DOHH2 (cell line): ENCODE data around the gene TLDC2.
A peak's percentile ranks its signal among the peaks of the same experiment; 100 is the strongest.

Source experiments
- H3F3A ChIP-seq: fragments of 200-600 bp; sonication (generic), shearing (Covaris generic); 2 replicates; pipeline ENCODE4 v1.6.0; 2016; ENCODE audit warnings: antibody characterized with exemption, mild to moderate bottlenecking; ENCODE audit not compliant: control insufficient read depth, insufficient read depth
- H3K27ac ChIP-seq: fragments of 200-600 bp; sonication (generic); 2 replicates; pipeline ENCODE4 v1.5.1; 2014; ENCODE audit warnings: low read depth, mild to moderate bottlenecking, low read length, moderate library complexity
- H3K27me3 ChIP-seq: fragments of 200-600 bp; sonication (generic); 2 replicates; pipeline ENCODE4 v1.6.1; 2014; ENCODE audit warnings: mild to moderate bottlenecking, low read length, mixed read lengths; ENCODE audit not compliant: control insufficient read depth
- H3K36me3 ChIP-seq: fragments of 200-600 bp; sonication (generic); 2 replicates; pipeline ENCODE4 v1.6.1; 2014; ENCODE audit warnings: mild to moderate bottlenecking, low read length, moderate library complexity, mixed read lengths; ENCODE audit not compliant: control insufficient read depth
- H3K4me1 ChIP-seq: fragments of 200-600 bp; sonication (generic); 2 replicates; pipeline ENCODE4 v1.6.1; 2014; ENCODE audit warnings: mild to moderate bottlenecking, low read length, mixed read lengths; ENCODE audit not compliant: control insufficient read depth
- H3K4me2 ChIP-seq: fragments of 200-600 bp; sonication (generic); 2 replicates; pipeline ENCODE4 v1.6.0; 2014; ENCODE audit warnings: mild to moderate bottlenecking, low read length, moderate library complexity
- H3K4me3 ChIP-seq: fragments of 200-600 bp; sonication (generic); 2 replicates; pipeline ENCODE4 v1.5.1; 2014; ENCODE audit warnings: mild to moderate bottlenecking, low read length, mixed read lengths
- H3K79me2 ChIP-seq: fragments of 200-600 bp; sonication (generic); 2 replicates; pipeline ENCODE4 v1.6.1; 2014; ENCODE audit warnings: mild to moderate bottlenecking, low read length, mixed read lengths; ENCODE audit not compliant: control insufficient read depth
- H3K9me2 ChIP-seq: fragments of 200-600 bp; sonication (generic); replicated peaks from 2 replicates; pipeline ENCODE4 v1.6.1; 2014; ENCODE audit warnings: mild to moderate bottlenecking, low read length, mixed read lengths; ENCODE audit not compliant: control insufficient read depth
- H3K9me3 ChIP-seq: fragments of 200-600 bp; sonication (generic); 2 replicates; pipeline ENCODE4 v1.6.1; 2014; ENCODE audit warnings: antibody characterized with exemption, low read length, mixed read lengths; ENCODE audit not compliant: control insufficient read depth, insufficient read depth
- H4K20me1 ChIP-seq: fragments of 200-600 bp; sonication (generic); 2 replicates; pipeline ENCODE4 v1.6.0; 2014; ENCODE audit warnings: low read depth, mild to moderate bottlenecking, antibody characterized with exemption, low read length, moderate library complexity; ENCODE audit not compliant: control insufficient read depth, insufficient read depth
- CTCF ChIP-seq: fragments of 200-600 bp; sonication (generic); IDR thresholded peaks from one replicate; pipeline ENCODE4 v1.5.1; 2014; ENCODE audit warnings: antibody characterized with exemption, mild to moderate bottlenecking, low read depth, low read length; ENCODE audit not compliant: poor library complexity, severe bottlenecking
- EZH2phosphoT487 ChIP-seq: fragments of 200-600 bp; sonication (generic); IDR thresholded peaks from 2 replicates; pipeline ENCODE4 v1.6.1; 2017; ENCODE audit warnings: borderline replicate concordance, mild to moderate bottlenecking, antibody characterized with exemption, low read length, moderate library complexity, mixed read lengths

TLDC2 gene

GRCh38 chr20:36925234-36925633 lies 49.3 kb downstream of the TLDC2 start:
- TF ChIP-seq EZH2phosphoT487 (no peak), CTCF (no peak)
- no peak overlapping the region for H3K4me2 ChIP-seq
- H3K79me2 ChIP-seq, result no peaks in the 10 kb centered on the region
- no peak overlapping the region for H3K4me3 ChIP-seq
- H3K9me2 ChIP-seq, result no peaks in the 10 kb centered on the region
- no peaks in the 10 kb centered on the region for H4K20me1 ChIP-seq
- H3K9me3 ChIP-seq, result no peaks in the 10 kb centered on the region
- H3K36me3 ChIP-seq, result peaks cover 42% of the 10 kb centered on the region
- peaks cover 21% of the 10 kb centered on the region for H3K4me1 ChIP-seq
- H3K27me3 ChIP-seq, result no peaks in the 10 kb centered on the region
- no peak overlapping the region for H3K27ac ChIP-seq
- H3F3A ChIP-seq, result peaks cover 9% of the 10 kb centered on the region

- H3K79me2 ChIP-seq, result no peaks in the 10 kb centered on the region
- H3K9me3 ChIP-seq, result no peaks in the 10 kb centered on the region
- H3K27ac ChIP-seq, result peak overlapping the region; percentile 35
- H3K4me3 ChIP-seq, result 0 out of 2 replicates have a peak overlapping the region, but pooled peaks have one; percentile 14
- peaks cover 9% of the 10 kb centered on the region for H3F3A ChIP-seq
- no peaks in the 10 kb centered on the region for H3K27me3 ChIP-seq
- no peaks in the 10 kb centered on the region for H3K9me2 ChIP-seq
- TF ChIP-seq EZH2phosphoT487 (no peak), CTCF (no peak)
- peaks cover 21% of the 10 kb centered on the region for H3K4me1 ChIP-seq
- peak overlapping the region; percentile 41 for H3K4me2 ChIP-seq
- peaks cover 54% of the 10 kb centered on the region for H3K36me3 ChIP-seq
- H4K20me1 ChIP-seq, result no peaks in the 10 kb centered on the region
These were observed 50.8 kb downstream of the TLDC2 start for GRCh38 chr20:36926653-36927200.

- Histone ChIP-seq H4K20me1 (no peaks in the 10 kb centered on the region), H3K27me3 (no peaks in the 10 kb centered on the region), H3K36me3 (peaks cover 56% of the 10 kb centered on the region), H3K79me2 (no peaks in the 10 kb centered on the region), H3K9me2 (no peaks in the 10 kb centered on the region), H3F3A (peaks cover 9% of the 10 kb centered on the region), H3K9me3 (no peaks in the 10 kb centered on the region), H3K4me2 (no peak overlapping the region), H3K27ac (no peak overlapping the region), H3K4me3 (no peak overlapping the region), H3K4me1 (peaks cover 21% of the 10 kb centered on the region)
- TF ChIP-seq CTCF (no peak), EZH2phosphoT487 (no peak)
These were observed 51.8 kb downstream of the TLDC2 start for GRCh38 chr20:36927704-36928103.
